ENCODE data around the gene CCDC83.

DNA sequence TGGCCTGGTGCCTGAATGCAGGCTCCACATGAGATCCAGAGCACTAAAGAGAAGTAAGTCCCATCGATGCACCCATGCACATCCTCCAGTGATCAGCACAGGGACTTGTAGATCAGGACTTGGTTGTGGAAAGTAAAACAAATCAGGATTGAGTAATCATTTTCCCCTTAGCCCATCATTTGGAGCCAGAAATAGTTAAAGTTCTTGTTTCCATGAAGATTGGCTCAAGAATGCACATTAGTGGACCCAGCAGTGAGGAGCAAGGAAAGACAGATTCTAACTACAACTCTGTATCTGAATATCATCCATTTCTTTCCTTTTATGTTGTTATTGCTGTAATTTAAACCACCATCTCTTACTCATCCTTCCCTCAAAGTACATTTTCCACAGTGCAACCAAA is 19.1 kb downstream of the CCDC83 start:
- TF ChIP-seq, protein P1, sequence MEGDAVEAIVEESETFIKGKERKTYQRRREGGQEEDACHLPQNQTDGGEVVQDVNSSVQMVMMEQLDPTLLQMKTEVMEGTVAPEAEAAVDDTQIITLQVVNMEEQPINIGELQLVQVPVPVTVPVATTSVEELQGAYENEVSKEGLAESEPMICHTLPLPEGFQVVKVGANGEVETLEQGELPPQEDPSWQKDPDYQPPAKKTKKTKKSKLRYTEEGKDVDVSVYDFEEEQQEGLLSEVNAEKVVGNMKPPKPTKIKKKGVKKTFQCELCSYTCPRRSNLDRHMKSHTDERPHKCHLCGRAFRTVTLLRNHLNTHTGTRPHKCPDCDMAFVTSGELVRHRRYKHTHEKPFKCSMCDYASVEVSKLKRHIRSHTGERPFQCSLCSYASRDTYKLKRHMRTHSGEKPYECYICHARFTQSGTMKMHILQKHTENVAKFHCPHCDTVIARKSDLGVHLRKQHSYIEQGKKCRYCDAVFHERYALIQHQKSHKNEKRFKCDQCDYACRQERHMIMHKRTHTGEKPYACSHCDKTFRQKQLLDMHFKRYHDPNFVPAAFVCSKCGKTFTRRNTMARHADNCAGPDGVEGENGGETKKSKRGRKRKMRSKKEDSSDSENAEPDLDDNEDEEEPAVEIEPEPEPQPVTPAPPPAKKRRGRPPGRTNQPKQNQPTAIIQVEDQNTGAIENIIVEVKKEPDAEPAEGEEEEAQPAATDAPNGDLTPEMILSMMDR (IDR thresholded peaks at IDR 0.05): no peak
- TF ChIP-seq EP300 (IDR thresholded peaks at IDR 0.05): no peak
- no peak for TF ChIP-seq POLR2A (IDR thresholded peaks at IDR 0.05)
